Mammary epithelial cell (primary cell): ENCODE data around the gene GARNL3.

ENCODE experiments used
- CTCF ChIP-seq, 2 donors: IDR thresholded peaks in 1 of 2; conservative IDR thresholded peaks in 1 of 2; 2 replicates each; pipeline ENCODE4 v1.5.1; 2011 to 2012; ENCODE audit warnings: inconsistent platforms in 2 of 2, low read length in 2 of 2, mild to moderate bottlenecking in 2 of 2, control low read depth in 1 of 2, low read depth in 1 of 2; ENCODE audit not compliant: insufficient read depth in 1 of 2; ENCODE audit errors: extremely low read depth in 1 of 2
- EZH2 ChIP-seq: IDR thresholded peaks from 2 replicates; pipeline ENCODE4 v1.6.1; 2012; ENCODE audit warnings: low read length, inconsistent platforms, borderline replicate concordance

- TF ChIP-seq CTCF (conservative IDR thresholded peaks at IDR 0.05 in 1 of 2, IDR thresholded peaks at IDR 0.05 in 1 of 2; ENCODE audit: extremely low read depth in 1 of 2, insufficient read depth in 1 of 2, low read depth in 1 of 2, low read length in 2 of 2) (no peak), EZH2 (no peak)
Measured at GRCh38 chr9:127305838-127306226, 41.3 kb downstream of the GARNL3 start.
